NT2/D1 (cell line): ENCODE measurements around the gene PLEKHA7.

Source experiments
- SUZ12 ChIP-seq: IDR thresholded peaks from 2 replicates; pipeline ENCODE4 v1.6.1; 2011; ENCODE audit not compliant: insufficient read length, insufficient read depth; ENCODE audit errors: extremely low read depth
- YY1 ChIP-seq: IDR thresholded peaks from 2 replicates; pipeline ENCODE4 v1.6.1; 2011; ENCODE audit not compliant: insufficient read length, insufficient read depth
- ZNF274 ChIP-seq: IDR thresholded peaks from 2 replicates; pipeline ENCODE4 v1.6.1; 2011; ENCODE audit warnings: mild to moderate bottlenecking, low read depth, low read length

DNA sequence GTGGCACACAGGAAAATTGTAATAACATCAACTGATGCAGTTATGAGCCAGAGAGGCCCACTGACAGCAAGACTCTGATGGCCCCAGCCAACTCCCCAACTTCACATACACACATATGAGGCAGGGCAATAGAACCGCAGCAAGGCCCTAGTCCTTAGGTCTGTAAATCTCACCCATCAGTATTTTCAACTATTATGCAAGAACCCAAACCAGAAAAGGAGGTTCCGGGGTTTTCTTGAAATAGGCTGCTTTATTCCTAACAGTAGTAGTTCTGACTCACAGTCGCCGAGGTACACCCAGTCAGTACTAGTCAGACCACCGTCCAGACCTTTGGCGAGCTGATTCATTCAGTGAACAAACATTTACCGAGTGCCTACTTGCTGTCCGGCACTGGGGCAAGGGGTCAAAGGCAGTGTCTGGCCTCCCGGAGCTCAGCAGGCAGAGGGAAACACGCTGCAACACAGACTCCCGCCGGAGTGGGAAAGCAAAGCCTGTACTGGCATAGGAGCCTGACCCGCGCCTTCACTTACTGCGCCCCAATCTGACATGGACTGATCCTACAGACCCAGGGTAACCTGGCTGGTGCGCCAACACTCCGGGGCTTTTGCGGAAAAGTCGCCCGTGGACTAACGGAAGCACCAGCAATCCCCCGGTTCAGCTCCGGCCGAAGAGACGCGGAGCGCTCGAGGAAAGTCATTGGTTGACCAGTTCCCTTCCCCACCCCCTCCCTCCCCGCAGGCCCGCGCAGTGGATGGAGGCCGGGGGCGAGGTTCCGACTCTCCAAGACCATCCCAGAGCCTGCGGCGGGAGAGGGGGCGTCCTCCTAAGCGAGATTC, 1.3 kb downstream of the PLEKHA7 start:
- TF ChIP-seq YY1: no peak
- no peak for TF ChIP-seq SUZ12
- no peak for TF ChIP-seq ZNF274
